Large intestine (tissue), 3 donors: ENCODE data around the gene SGCD. TPM values are rescaled to one million over a fixed set of nuclear protein-coding genes. Genes with fewer than 3 reads are reported as not detected.
"Not testable (repeated sequence)": the region's sequence is repeated elsewhere in the genome, so short reads cannot be mapped to it uniquely, and the experiment has no call there.

Source experiments
- DNase-seq, 2 donors: peaks; one replicate each; pipeline versions ENCODE4 v3.0.0 to v3.0.0-alpha.2; 2013
- H3K27ac ChIP-seq: one replicate; pipeline ENCODE4 v1.5.1; 2013; ENCODE audit warnings: low read length
- H3K27me3 ChIP-seq: 2 replicates; pipeline ENCODE4 v1.6.1; 2013; ENCODE audit warnings: low read length; ENCODE audit not compliant: control insufficient read depth, insufficient read depth
- H3K36me3 ChIP-seq: 2 replicates; pipeline ENCODE4 v1.6.1; 2013; ENCODE audit warnings: low read length; ENCODE audit not compliant: control insufficient read depth, insufficient read depth
- H3K4me1 ChIP-seq: one replicate; pipeline ENCODE4 v1.6.1; 2013; ENCODE audit warnings: low read length; ENCODE audit not compliant: control insufficient read depth, insufficient read depth
- H3K4me3 ChIP-seq: one replicate; pipeline ENCODE4 v1.5.1; 2013; ENCODE audit warnings: low read length
- H3K9me3 ChIP-seq: one replicate; pipeline ENCODE4 v1.6.1; 2013; ENCODE audit warnings: mild to moderate bottlenecking, low read depth, low read length, moderate library complexity; ENCODE audit not compliant: control insufficient read depth
- WGBS: methylation state at CpG from one replicate; pipeline ENCODE4 v1.1.5; 2013; ENCODE audit warnings: low lambda C conversion rate; ENCODE audit not compliant: insufficient coverage; 5-methylcytosine and 5-hydroxymethylcytosine counted together
- polyA plus RNA-seq: library from polyadenylated mRNA; unstranded; fragments of 120-200 nt; gene quantifications from one replicate; pipeline ENCODE4 v1.2.1, GENCODE V29; 2013

SGCD gene
- polyA plus RNA-seq, 1 donor = 9.0 TPM

DNA sequence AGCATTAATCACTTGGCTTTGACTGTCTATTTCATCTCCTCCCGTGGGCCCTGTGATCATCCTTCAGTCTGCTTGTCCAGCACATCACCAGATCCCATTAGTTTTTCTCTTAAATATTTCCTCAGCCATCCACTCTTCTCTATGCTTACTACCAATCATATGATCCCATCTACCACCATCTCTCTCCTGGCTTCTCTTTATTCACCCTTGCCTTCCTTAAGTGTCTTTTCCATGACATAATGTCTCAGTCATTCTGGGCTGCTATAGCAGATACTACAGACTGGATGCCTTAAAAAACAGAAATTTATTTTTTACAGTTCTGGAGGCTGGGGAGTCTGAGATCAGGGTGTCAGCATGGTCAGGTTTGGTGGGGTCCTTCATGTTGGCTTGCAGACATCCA lies 314.7 kb downstream of the SGCD start:
- Histone ChIP-seq H3K4me3 (no peak overlapping the region), H3K27ac (no peak overlapping the region), H3K36me3 (no peaks in the 10 kb centered on the region), H3K27me3 (no peaks in the 10 kb centered on the region), H3K9me3 (no peaks in the 10 kb centered on the region), H3K4me1 (no peaks in the 10 kb centered on the region)
- DNase-seq = no peak
- no CpG with 5 or more reads among the region's 1 CpG for WGBS

GRCh38 chr5:156647034-156647451 lies 320.1 kb downstream of the SGCD start:
- peak in 1 of 2 donors; percentile 13 for DNase-seq
- 10% methylated on average over 2 of the region's 4 CpGs for WGBS
- H3K9me3 ChIP-seq = no peaks in the 10 kb centered on the region
- no peak overlapping the region for H3K27ac ChIP-seq
- no peaks in the 10 kb centered on the region for H3K27me3 ChIP-seq
- no peaks in the 10 kb centered on the region for H3K4me1 ChIP-seq
- no peaks in the 10 kb centered on the region for H3K36me3 ChIP-seq
- no peak overlapping the region for H3K4me3 ChIP-seq

DNA sequence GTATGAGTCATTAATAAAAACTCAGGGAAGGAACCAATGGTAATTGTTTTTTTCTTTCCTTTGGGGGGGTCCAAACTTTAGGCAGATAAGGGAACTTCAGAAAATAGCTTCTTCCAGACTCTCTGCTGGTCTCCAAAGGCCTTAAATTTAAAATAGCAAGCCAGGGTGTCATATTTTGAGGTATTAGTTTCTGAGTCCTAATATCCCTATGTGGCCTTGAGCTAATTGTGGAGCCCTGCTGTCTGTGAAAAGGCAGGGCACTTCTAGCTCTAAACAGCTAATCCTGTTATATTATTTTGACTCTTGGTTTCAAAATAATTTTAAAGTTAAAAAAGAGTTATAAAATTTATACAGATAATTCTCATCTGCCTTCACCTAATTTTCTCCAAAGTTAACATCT lies 327.5 kb downstream of the SGCD start:
- no peaks in the 10 kb centered on the region for H3K9me3 ChIP-seq
- H3K4me3 ChIP-seq = no peak overlapping the region
- H3K36me3 ChIP-seq = no peaks in the 10 kb centered on the region
- no peaks in the 10 kb centered on the region for H3K4me1 ChIP-seq
- DNase-seq = no peak
- no peak overlapping the region for H3K27ac ChIP-seq
- no peaks in the 10 kb centered on the region for H3K27me3 ChIP-seq

- no peak for DNase-seq
- Histone ChIP-seq H3K9me3 (no peaks in the 10 kb centered on the region), H3K36me3 (no peaks in the 10 kb centered on the region), H3K4me3 (no peak overlapping the region), H3K27ac (no peak overlapping the region), H3K4me1 (no peaks in the 10 kb centered on the region), H3K27me3 (no peaks in the 10 kb centered on the region)
- 100% methylated on average over 2 of the region's 4 CpGs for WGBS
These were observed 328.8 kb downstream of the SGCD start for GRCh38 chr5:156655732-156656131.

DNA sequence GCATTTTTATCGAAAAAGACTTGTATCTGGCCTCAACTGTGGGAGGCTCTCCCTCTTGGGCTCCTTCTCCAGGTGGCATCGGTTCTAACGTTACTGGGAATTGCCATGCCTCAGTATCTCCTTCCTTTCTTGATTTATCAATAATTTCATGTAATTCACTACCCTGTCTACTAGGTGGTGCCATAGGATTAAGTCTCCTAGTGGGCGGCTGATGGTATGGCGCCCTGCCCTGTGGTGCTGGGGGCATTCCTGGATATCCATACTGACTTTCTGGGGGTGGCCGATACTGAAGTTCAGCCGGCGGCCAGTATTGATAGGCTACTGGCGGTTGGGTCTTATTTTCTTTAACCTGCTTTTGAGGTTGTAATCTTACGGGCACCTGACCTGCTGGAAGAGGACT lies 337.9 kb downstream of the SGCD start:
- WGBS = no CpG with 5 or more reads among the region's 10 CpGs
- H3K36me3 ChIP-seq, H3K4me1 ChIP-seq: not testable (repeated sequence)

DNA sequence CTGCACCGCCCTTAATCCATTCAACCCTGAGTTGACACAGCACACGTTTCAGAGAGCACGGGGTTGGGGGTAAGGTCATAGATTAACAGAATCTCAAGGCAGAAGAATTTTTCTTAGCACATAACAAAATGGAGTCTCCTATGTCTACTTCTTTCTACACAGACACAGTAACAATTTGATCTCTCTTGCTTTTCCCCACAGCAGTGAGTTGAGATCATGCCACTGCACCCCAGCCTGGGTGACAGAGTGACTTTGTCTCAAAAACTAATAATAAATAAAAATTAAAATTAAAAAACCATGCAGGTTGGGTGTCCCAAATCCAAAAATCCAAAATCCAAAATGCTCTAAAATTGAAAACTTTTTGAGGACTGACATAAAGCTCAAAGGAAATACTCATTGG lies 339.7 kb downstream of the SGCD start:
- DNase-seq, H3K27me3 ChIP-seq: not testable (repeated sequence)

More for the DNA sequence above, 337.9 kb downstream of the SGCD start:
- not testable (repeated sequence) for H3K27me3 ChIP-seq, H3K4me3 ChIP-seq, DNase-seq, H3K27ac ChIP-seq, H3K9me3 ChIP-seq

GRCh38 chr5:156667616-156668015 lies 340.7 kb downstream of the SGCD start:
- DNase-seq = no peak
- Histone ChIP-seq H3K4me3 (no peak overlapping the region), H3K27ac (no peak overlapping the region), H3K9me3 (no peaks in the 10 kb centered on the region), H3K27me3 (no peaks in the 10 kb centered on the region), H3K4me1 (no peaks in the 10 kb centered on the region), H3K36me3 (no peaks in the 10 kb centered on the region)
- WGBS = 83% methylated on average over 1 of the region's 3 CpGs

More for the DNA sequence above, 339.7 kb downstream of the SGCD start:
- not testable (repeated sequence) for H3K9me3 ChIP-seq, H3K36me3 ChIP-seq, H3K4me3 ChIP-seq, H3K27ac ChIP-seq, H3K4me1 ChIP-seq
- WGBS = no CpG with 5 or more reads among the region's 3 CpGs

DNA sequence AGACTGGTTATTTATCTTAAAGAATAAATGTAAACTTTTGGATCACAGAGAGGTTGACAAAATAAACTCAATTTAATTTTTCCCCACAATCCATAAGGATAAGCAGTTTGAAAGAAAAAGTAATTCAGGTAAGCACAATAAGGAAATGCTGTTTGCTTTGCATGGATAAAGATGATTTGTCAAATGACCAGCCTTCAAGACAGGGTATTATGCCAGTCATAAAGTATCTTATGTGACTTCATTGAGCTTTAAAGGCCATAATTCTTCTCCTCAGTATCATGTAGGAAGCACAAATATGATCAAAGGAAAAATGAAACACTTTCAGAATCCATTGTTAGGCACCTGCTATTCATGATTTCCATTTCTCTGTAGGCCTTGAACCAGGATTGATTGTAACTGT lies 342.5 kb downstream of the SGCD start:
- Histone ChIP-seq H3K4me1 (no peaks in the 10 kb centered on the region), H3K27ac (no peak overlapping the region), H3K4me3 (no peak overlapping the region), H3K9me3 (no peaks in the 10 kb centered on the region), H3K27me3 (no peaks in the 10 kb centered on the region), H3K36me3 (no peaks in the 10 kb centered on the region)
- DNase-seq = no peak

GRCh38 chr5:156670615-156671014 lies 343.7 kb downstream of the SGCD start:
- Histone ChIP-seq H3K27me3 (no peaks in the 10 kb centered on the region), H3K36me3 (no peaks in the 10 kb centered on the region), H3K27ac (no peak overlapping the region), H3K4me3 (no peak overlapping the region), H3K4me1 (no peaks in the 10 kb centered on the region), H3K9me3 (no peaks in the 10 kb centered on the region)
- 87% methylated on average over 2 of the region's 2 CpGs for WGBS
- DNase-seq = no peak

GRCh38 chr5:156675395-156675794 lies 348.4 kb downstream of the SGCD start:
- H3K4me1 ChIP-seq = no peaks in the 10 kb centered on the region
- H3K36me3 ChIP-seq = no peaks in the 10 kb centered on the region
- H3K4me3 ChIP-seq = no peak overlapping the region
- no peaks in the 10 kb centered on the region for H3K9me3 ChIP-seq
- no peaks in the 10 kb centered on the region for H3K27me3 ChIP-seq
- no peak for DNase-seq
- no peak overlapping the region for H3K27ac ChIP-seq

- Histone ChIP-seq H3K9me3 (no peaks in the 10 kb centered on the region), H3K4me1 (no peaks in the 10 kb centered on the region), H3K27ac (no peak overlapping the region), H3K27me3 (no peaks in the 10 kb centered on the region), H3K36me3 (no peaks in the 10 kb centered on the region), H3K4me3 (no peak overlapping the region)
- WGBS = no CpG with 5 or more reads among the region's 1 CpG
- DNase-seq = no peak
These were observed 351.0 kb downstream of the SGCD start for GRCh38 chr5:156677963-156678362.
